H1 (cell line): ENCODE results near the gene TRAPPC2L. TPM values are rescaled to one million over a fixed set of nuclear protein-coding genes. Genes with fewer than 3 reads are reported as not detected.
A peak's percentile ranks its signal among the peaks of the same experiment; 100 is the strongest.

ENCODE experiments used
- CTCF ChIA-PET: fragments of 300-600 bp; sonication (Branson Sonifier 250); formaldehyde crosslinking; loops from one replicate; lab custom pipeline; 2021; ENCODE audit not compliant: partially characterized antibody; lab: Charles Lee
- POLR2A ChIA-PET: fragments of 300-600 bp; sonication (Branson Sonifier 250); formaldehyde crosslinking; loops from one replicate; lab custom pipeline; 2021; ENCODE audit warnings: inconsistent platforms; ENCODE audit not compliant: partially characterized antibody; lab: Charles Lee
- DNase-seq, 2 experiments: peaks; one replicate each; pipeline versions ENCODE4 v3.0.0 to v3.0.0-alpha.2; 2010 to 2022; ENCODE audit warnings: low spot score in 2 of 2, low read depth in 1 of 2, mixed read lengths in 1 of 2
- FAIRE-seq: peaks from 2 replicates; lab custom pipeline; 2011; peaks lifted over from hg19 to GRCh38; lab: Jason Lieb, UNC
- H2AFZ ChIP-seq: 2 replicates; pipeline ENCODE4 v1.8.1; 2012; ENCODE audit warnings: low read length, inconsistent platforms
- H2AK5ac ChIP-seq: 2 replicates; pipeline ENCODE4 v1.6.1; 2013; ENCODE audit warnings: low read depth, low read length
- H2BK120ac ChIP-seq: replicated peaks from 2 replicates; pipeline ENCODE3; 2013; ENCODE audit warnings: low read depth, low read length, inconsistent platforms
- H2BK12ac ChIP-seq: 2 replicates; pipeline ENCODE4 v1.6.1; 2013; ENCODE audit warnings: low read depth, low read length
- H2BK15ac ChIP-seq: 2 replicates; pipeline ENCODE4 v1.6.1; 2013; ENCODE audit warnings: low read length
- H2BK20ac ChIP-seq: 2 replicates; pipeline ENCODE4 v1.6.1; 2013; ENCODE audit warnings: low read length
- H2BK5ac ChIP-seq: 2 replicates; pipeline ENCODE4 v1.6.1; 2013; ENCODE audit warnings: low read depth, low read length
- H3K14ac ChIP-seq: 2 replicates; pipeline ENCODE4 v1.6.1; 2013; ENCODE audit warnings: inconsistent platforms; ENCODE audit not compliant: insufficient read length
- H3K18ac ChIP-seq: 2 replicates; pipeline ENCODE4 v1.6.1; 2013; ENCODE audit warnings: low read length; ENCODE audit errors: extremely low read depth
- H3K23ac ChIP-seq: 2 replicates; pipeline ENCODE4 v1.6.1; 2013; ENCODE audit warnings: inconsistent platforms; ENCODE audit not compliant: insufficient read length
- H3K23me2 ChIP-seq: 2 replicates; pipeline ENCODE4 v1.6.1; 2013; ENCODE audit warnings: low read depth, low read length
- H3K27ac ChIP-seq: 2 replicates; pipeline ENCODE4 v1.6.1; 2011; ENCODE audit warnings: low read depth, low read length, inconsistent platforms
- H3K27me3 ChIP-seq, 4 experiments: replicated peaks in 1 of 4; 1 replicate in 1 of 4; 2 replicates in 3 of 4; pipeline versions ENCODE4 v1.6.1 to v1.8.1; 2011 to 2013; ENCODE audit warnings: low read length in 3 of 4, mild to moderate bottlenecking in 3 of 4, inconsistent platforms in 2 of 4, mixed read lengths in 2 of 4, moderate library complexity in 1 of 4; ENCODE audit not compliant: control insufficient read depth in 3 of 4, insufficient read depth in 3 of 4; ENCODE audit errors: extremely low read depth in 1 of 4
- H3K36me3 ChIP-seq, 4 experiments: 2 replicates each; pipeline versions ENCODE4 v1.6.1 to v1.8.1; 2011 to 2013; ENCODE audit warnings: mild to moderate bottlenecking in 4 of 4, low read length in 3 of 4, moderate library complexity in 2 of 4, control low read depth in 1 of 4, inconsistent platforms in 1 of 4; ENCODE audit not compliant: insufficient read depth in 4 of 4, control insufficient read depth in 2 of 4
- H3K4ac ChIP-seq: replicated peaks from 2 replicates; pipeline ENCODE3; 2013; ENCODE audit warnings: low read length, low read depth, mixed read lengths, inconsistent platforms; ENCODE audit not compliant: insufficient read length
- H3K4me1 ChIP-seq, 4 experiments: replicated peaks in 1 of 4; 1 replicate in 1 of 4; 2 replicates in 3 of 4; pipeline versions ENCODE4 v1.6.1 to v1.8.1; 2011 to 2013; ENCODE audit warnings: low read length in 3 of 4, inconsistent platforms in 2 of 4, mixed read lengths in 1 of 4; ENCODE audit not compliant: insufficient read depth in 4 of 4, control insufficient read depth in 3 of 4
- H3K4me2 ChIP-seq, 2 experiments: 2 replicates each; pipeline versions ENCODE4 v1.6.1 to v1.8.1; 2011 to 2013; ENCODE audit warnings: low read depth in 2 of 2, low read length in 2 of 2, control low read depth in 1 of 2, inconsistent platforms in 1 of 2, mild to moderate bottlenecking in 1 of 2; ENCODE audit not compliant: insufficient read depth in 1 of 2
- H3K4me3 ChIP-seq, 4 experiments: fragments of 200-600, 300-600 bp in 1 of 4; sonication (generic), shearing (Covaris generic), sonication (Bioruptor Twin) in 1 of 4; 2 replicates each; pipeline versions ENCODE4 v1.5.1 to v1.8.1; 2011 to 2016; ENCODE audit warnings: low read length in 4 of 4, low read depth in 3 of 4, control low read depth in 2 of 4, inconsistent platforms in 2 of 4, mild to moderate bottlenecking in 2 of 4, mixed read lengths in 1 of 4, moderate library complexity in 1 of 4; ENCODE audit not compliant: insufficient read depth in 2 of 4; ENCODE audit errors: extremely low read depth in 1 of 4
- H3K56ac ChIP-seq: replicated peaks from 2 replicates; pipeline ENCODE3; 2013; ENCODE audit warnings: low read depth, mild to moderate bottlenecking, mixed read lengths, low read length, inconsistent platforms; ENCODE audit not compliant: insufficient read length
- H3K79me1 ChIP-seq: 2 replicates; pipeline ENCODE4 v1.6.1; 2013; ENCODE audit warnings: low read depth, low read length, control low read depth
- H3K79me2 ChIP-seq, 2 experiments: 2 replicates each; pipeline versions ENCODE4 v1.6.1 to v1.8.1; 2012 to 2013; ENCODE audit warnings: low read length in 2 of 2, mild to moderate bottlenecking in 2 of 2, inconsistent platforms in 1 of 2; ENCODE audit not compliant: insufficient read depth in 2 of 2, control insufficient read depth in 1 of 2
- H3K9ac ChIP-seq, 4 experiments: replicated peaks in 1 of 4; 1 replicate in 1 of 4; 2 replicates in 3 of 4; pipeline versions ENCODE4 v1.6.1 to v1.8.1; 2011 to 2013; ENCODE audit warnings: low read depth in 3 of 4, low read length in 3 of 4, control low read depth in 2 of 4, mild to moderate bottlenecking in 2 of 4, moderate library complexity in 2 of 4, inconsistent platforms in 1 of 4; ENCODE audit errors: extremely low read depth in 1 of 4
- H3K9me3 ChIP-seq, 2 experiments: 2 replicates each; pipeline versions ENCODE4 v1.6.1 to v1.8.1; 2012 to 2013; ENCODE audit warnings: mild to moderate bottlenecking in 2 of 2, moderate library complexity in 2 of 2, control low read depth in 1 of 2, inconsistent platforms in 1 of 2, low read depth in 1 of 2, low read length in 1 of 2, mixed read lengths in 1 of 2; ENCODE audit not compliant: insufficient read depth in 2 of 2
- H4K20me1 ChIP-seq, 2 experiments: replicated peaks in 1 of 2; 2 replicates each; pipeline versions ENCODE3 to v1.8.1; 2011 to 2013; ENCODE audit warnings: inconsistent platforms in 2 of 2, low read length in 2 of 2, mild to moderate bottlenecking in 1 of 2; ENCODE audit not compliant: insufficient read depth in 2 of 2, control insufficient read depth in 1 of 2
- H4K5ac ChIP-seq: 2 replicates; pipeline ENCODE4 v1.6.1; 2013; ENCODE audit warnings: low read length, low read depth, mixed read lengths, inconsistent platforms; ENCODE audit not compliant: insufficient read length
- H4K8ac ChIP-seq: 2 replicates; pipeline ENCODE4 v1.8.0; 2013; ENCODE audit warnings: mild to moderate bottlenecking, moderate library complexity, low read length, inconsistent platforms; ENCODE audit not compliant: insufficient read depth; ENCODE audit errors: extremely low read depth
- H4K91ac ChIP-seq: replicated peaks from 2 replicates; pipeline ENCODE3; 2013; ENCODE audit warnings: low read length, mixed read lengths, inconsistent platforms; ENCODE audit not compliant: insufficient read length
- KDM1A ChIP-seq: fragments of 200-600, 300-600 bp; sonication (generic); IDR thresholded peaks from 2 replicates; pipeline ENCODE4 v1.7.1; 2016; ENCODE audit warnings: mild to moderate bottlenecking, low read length, borderline replicate concordance
- RNF2 ChIP-seq: fragments of 200-900, 300-1000 bp; sonication (generic); IDR thresholded peaks from 2 replicates; pipeline ENCODE4 v1.7.1; 2016; ENCODE audit warnings: borderline replicate concordance, low read depth, mild to moderate bottlenecking, antibody characterized with exemption, low read length; ENCODE audit not compliant: poor library complexity, severe bottlenecking; ENCODE audit errors: missing control alignments
- WGBS, 2 experiments: shearing (Covaris generic) in 1 of 2; methylation state at CpG; one replicate each; pipeline versions ENCODE4 v1.1.6 to v1.1.7; 2013 to 2015; ENCODE audit warnings: low lambda C conversion rate in 2 of 2, mixed read lengths in 2 of 2, inconsistent platforms in 1 of 2, low coverage in 1 of 2, missing lambda C conversion rate in 1 of 2; ENCODE audit not compliant: insufficient replicate concordance in 2 of 2, insufficient coverage in 1 of 2, insufficient read length in 1 of 2; ENCODE audit errors: extremely low coverage in 1 of 2, missing lambda C conversion rate in 1 of 2; 5-methylcytosine and 5-hydroxymethylcytosine counted together
- polyA plus RNA-seq, 7 experiments: library from polyadenylated mRNA; depleted of rRNA in 3 of 7; stranded (reverse) in 5 of 7; unstranded in 2 of 7; fragments of >200 nt in 5 of 7; fragments of 200-250 nt in 2 of 7; gene quantifications; 1 replicate in 5 of 7; 2 replicates in 1 of 7; 4 replicates in 1 of 7; pipeline versions ENCODE4 v1.2.1 to v1.2.3, GENCODE V29; 2011 to 2013; ENCODE audit warnings: missing spikeins in 2 of 7, mixed read lengths in 2 of 7
- total RNA-seq: library from RNA; stranded (reverse); fragmentation: NEBNext Ultra II Directional; extraction: Animal tissue kit (Norgen Biotek cat#: 25700); gene quantifications from 2 replicates; pipeline ENCODE4 v1.2.1, GENCODE V29; 2021

The TRAPPC2L gene
- total and polyA plus RNA-seq, 2 of the 8 experiments (the other 6 are each of a cell fraction or from before 2014, with no cell fraction given): 98.7 to 133 TPM

DNA sequence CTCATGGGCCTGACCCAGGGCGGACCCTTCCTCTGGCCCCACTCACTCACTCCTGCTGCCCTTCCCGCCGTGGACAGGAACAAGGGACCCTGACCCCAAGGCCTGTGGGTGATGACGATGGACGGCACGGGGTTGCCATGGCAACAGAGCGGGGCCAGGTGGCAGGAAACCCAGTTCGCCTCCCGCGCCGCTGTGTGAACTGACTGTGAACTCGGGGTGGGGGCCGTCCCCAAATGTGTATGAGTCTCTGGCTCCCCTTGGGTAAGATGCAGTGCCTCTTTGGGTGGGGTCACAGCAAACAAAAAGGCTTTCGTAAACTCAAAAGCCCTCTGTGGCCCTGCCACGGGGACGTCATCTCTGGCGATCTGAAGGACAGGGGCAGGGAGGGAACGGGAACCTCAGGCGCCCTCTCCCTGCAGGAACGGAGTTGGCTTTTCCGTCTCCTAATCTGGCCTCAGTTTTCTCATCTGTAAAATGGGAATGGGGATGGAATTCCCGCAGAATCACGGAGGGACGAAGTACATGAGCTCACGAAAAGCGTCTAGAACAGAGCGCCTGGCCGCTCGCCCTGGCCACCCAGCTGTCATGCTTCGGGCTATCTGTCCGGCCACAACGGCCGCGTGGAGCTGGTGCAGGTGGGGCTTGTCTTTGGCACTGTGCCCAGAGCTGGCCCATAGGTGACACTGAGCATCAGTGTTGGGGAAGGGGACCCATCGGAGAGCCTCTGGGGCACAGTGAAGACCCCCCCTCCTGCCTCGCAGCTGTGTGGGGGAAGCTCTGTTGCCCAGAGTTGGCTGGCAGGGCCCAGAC, 54.4 kb downstream of the TRAPPC2L start:
- DNase-seq: no peak
- no peak overlapping the region for H3K27ac ChIP-seq
- H3K18ac ChIP-seq: no peak overlapping the region
- H3K9me3 ChIP-seq: no peaks in the 10 kb centered on the region; a peak in 1 of 4 replicates
- no peak overlapping the region for H2BK5ac ChIP-seq
- H2AK5ac ChIP-seq: no peak overlapping the region
- ChIA-PET CTCF (interaction anchor here (1.0 kb wide), 1 partner anchor 9 kb away, joined by 3 read pairs; no protein-coding TSS in a partner anchor), POLR2A (no interaction called here)
- no peak overlapping the region for H2AFZ ChIP-seq
- H2BK15ac ChIP-seq: no peak overlapping the region
- no peak overlapping the region for H3K4ac ChIP-seq
- H3K56ac ChIP-seq: no peak overlapping the region
- H3K79me2 ChIP-seq: no peaks in the 10 kb centered on the region
- no peak overlapping the region; a peak in 1 of 7 replicates for H3K9ac ChIP-seq
- H3K23ac ChIP-seq: no peak overlapping the region
- no peaks in the 10 kb centered on the region for H3K27me3 ChIP-seq
- H4K8ac ChIP-seq: no peak overlapping the region; the same call in 1 of the 2 replicates
- TF ChIP-seq KDM1A (peak; percentile 75; the same call in 1 of the 2 replicates), RNF2 (no peak)
- H3K14ac ChIP-seq: no peak overlapping the region
- H3K4me2 ChIP-seq: no peak overlapping the region
- H3K79me1 ChIP-seq: no peaks in the 10 kb centered on the region; the same call in none of the 2 replicates
- H3K23me2 ChIP-seq: no peaks in the 10 kb centered on the region; the same call in 1 of the 2 replicates
- no peaks in the 10 kb centered on the region for H3K36me3 ChIP-seq
- H2BK12ac ChIP-seq: peak overlapping the region; percentile 75; the same call in 1 of the 2 replicates
- peaks cover 0 to 10% of the 10 kb centered on the region in 2 experiments for H4K20me1 ChIP-seq
- no peak overlapping the region for H4K5ac ChIP-seq
- 90% methylated on average over 31 of the region's 36 CpGs; no CpG with 5 or more reads in 1 of the 2 experiments for WGBS, 2 experiments
- H2BK120ac ChIP-seq: no peak overlapping the region
- FAIRE-seq: no peak
- peaks cover 0 to 3% (median 0%) of the 10 kb centered on the region in 4 experiments; a peak in 1 of 7 replicates for H3K4me1 ChIP-seq
- H4K91ac ChIP-seq: no peak overlapping the region
- H2BK20ac ChIP-seq: no peak overlapping the region
- H3K4me3 ChIP-seq: no peak overlapping the region
